SK-N-SH treated with all-trans-retinoic acid at 6 μM for 48 hours (cell line): ENCODE data around the gene TMOD2.

ENCODE experiments used
- ATAC-seq: fragments of 200-7000 bp; cut with Tn5 transposase; 3 replicates; pipeline ENCODE4 v1.9.1; 2020; ENCODE audit warnings: mild to moderate bottlenecking, moderate library complexity
- BACH2 ChIP-seq: fragments of 250-450 bp; sonication (Bioruptor Pico); IDR thresholded peaks from 2 replicates; pipeline ENCODE4 v1.9.0; 2021; ENCODE audit warnings: mild to moderate bottlenecking, borderline replicate concordance
- CSDC2 ChIP-seq: fragments of 250-450 bp; sonication (Bioruptor Pico); IDR thresholded peaks from 2 replicates; pipeline ENCODE4 v1.5.0; 2020; ENCODE audit warnings: mild to moderate bottlenecking, moderate library complexity
- ESRRG ChIP-seq: fragments of 250-450 bp; sonication (Bioruptor Pico); IDR thresholded peaks from 2 replicates; pipeline ENCODE4 v1.6.1; 2021; ENCODE audit warnings: mild to moderate bottlenecking
- ISL1 ChIP-seq: fragments of 250-450 bp; sonication (Bioruptor Pico); IDR thresholded peaks from 2 replicates; pipeline ENCODE4 v2.1.2; 2022; ENCODE audit warnings: mild to moderate bottlenecking, moderate library complexity
- OSR1 ChIP-seq: fragments of 250-450 bp; sonication (Bioruptor Pico); IDR thresholded peaks from 2 replicates; pipeline ENCODE4 v1.8.0; 2022; ENCODE audit warnings: moderate library complexity, mild to moderate bottlenecking, inconsistent platforms
- PPARA ChIP-seq: fragments of 250-450 bp; sonication (Bioruptor Pico); IDR thresholded peaks from 2 replicates; pipeline ENCODE4 v1.5.0; 2020; ENCODE audit warnings: mild to moderate bottlenecking, borderline replicate concordance
- RARB ChIP-seq: fragments of 250-450 bp; sonication (Bioruptor Pico); IDR thresholded peaks from 2 replicates; pipeline ENCODE4 v1.8.0; 2021; ENCODE audit warnings: mild to moderate bottlenecking, moderate library complexity
- SNAI2 ChIP-seq: fragments of 250-450 bp; sonication (Bioruptor Pico); IDR thresholded peaks from 2 replicates; pipeline ENCODE4 v1.5.0; 2020; ENCODE audit warnings: mild to moderate bottlenecking, moderate library complexity
- ZFP3 ChIP-seq: fragments of 250-450 bp; sonication (Bioruptor Pico); IDR thresholded peaks from 2 replicates; pipeline ENCODE4 v1.5.0; 2020; ENCODE audit warnings: mild to moderate bottlenecking, moderate library complexity
- ZFP30 ChIP-seq: fragments of 450-650 bp; formaldehyde crosslinking; IDR thresholded peaks from 2 replicates; pipeline ENCODE4 v1.5.0; 2022; ENCODE audit warnings: mild to moderate bottlenecking, moderate library complexity
- ZNF565 ChIP-seq: fragments of 450-650 bp; formaldehyde crosslinking; conservative IDR thresholded peaks from 2 replicates; pipeline ENCODE4 v1.5.0; 2020; ENCODE audit warnings: low read depth, mild to moderate bottlenecking, moderate library complexity
- ZNF8 ChIP-seq: fragments of 450-650 bp; formaldehyde crosslinking; IDR thresholded peaks from 2 replicates; pipeline ENCODE4 v1.5.0; 2020; ENCODE audit warnings: mild to moderate bottlenecking, moderate library complexity
- TF ChIP-seq, protein P1 (sequence below): fragments of 250-450 bp; sonication (Bioruptor Pico); IDR thresholded peaks from 2 replicates; pipeline ENCODE4 v1.8.0; 2021; ENCODE audit warnings: low read depth, mild to moderate bottlenecking, moderate library complexity, borderline replicate concordance
- TF ChIP-seq, protein P2 (sequence below): fragments of 250-450 bp; sonication (Bioruptor Pico); IDR thresholded peaks from 2 replicates; pipeline ENCODE4 v1.5.1; 2020; ENCODE audit warnings: low read depth, mild to moderate bottlenecking, moderate library complexity
- TF ChIP-seq, protein P3 (sequence below): fragments of 250-450 bp; sonication (Bioruptor Pico); IDR thresholded peaks from 2 replicates; pipeline ENCODE4 v1.5.1; 2021; ENCODE audit warnings: mild to moderate bottlenecking, moderate library complexity
- TF ChIP-seq, protein P4 (sequence below): fragments of 250-450 bp; sonication (Bioruptor Pico); IDR thresholded peaks from 2 replicates; pipeline ENCODE4 v1.5.0; 2020; ENCODE audit warnings: mild to moderate bottlenecking, moderate library complexity

TMOD2 gene

DNA sequence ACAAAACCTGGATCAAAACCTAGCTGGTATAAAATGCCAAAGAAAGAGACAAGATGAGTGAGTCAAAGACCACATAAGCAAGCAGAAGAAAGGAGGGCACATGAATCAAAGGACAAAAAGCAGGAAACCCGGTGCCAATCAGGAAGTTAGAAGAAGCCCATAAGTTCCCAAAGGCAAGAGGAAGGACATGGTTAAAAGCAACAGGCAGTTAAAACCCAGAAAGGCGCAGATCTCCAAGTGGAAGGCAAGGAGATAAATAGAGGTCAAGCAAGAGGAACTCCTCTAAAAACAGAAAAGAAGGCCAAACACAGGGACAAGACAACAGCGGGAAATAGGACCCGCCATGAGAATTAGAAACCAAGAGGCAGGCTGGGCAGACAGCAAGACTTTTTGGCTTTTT, 4.4 kb downstream of the TMOD2 start:
- TF ChIP-seq OSR1 (CRISPR knock-in tag) (no peak), ZFP30 (no peak), PPARA (CRISPR knock-in tag) (no peak)
- TF ChIP-seq, protein P1, sequence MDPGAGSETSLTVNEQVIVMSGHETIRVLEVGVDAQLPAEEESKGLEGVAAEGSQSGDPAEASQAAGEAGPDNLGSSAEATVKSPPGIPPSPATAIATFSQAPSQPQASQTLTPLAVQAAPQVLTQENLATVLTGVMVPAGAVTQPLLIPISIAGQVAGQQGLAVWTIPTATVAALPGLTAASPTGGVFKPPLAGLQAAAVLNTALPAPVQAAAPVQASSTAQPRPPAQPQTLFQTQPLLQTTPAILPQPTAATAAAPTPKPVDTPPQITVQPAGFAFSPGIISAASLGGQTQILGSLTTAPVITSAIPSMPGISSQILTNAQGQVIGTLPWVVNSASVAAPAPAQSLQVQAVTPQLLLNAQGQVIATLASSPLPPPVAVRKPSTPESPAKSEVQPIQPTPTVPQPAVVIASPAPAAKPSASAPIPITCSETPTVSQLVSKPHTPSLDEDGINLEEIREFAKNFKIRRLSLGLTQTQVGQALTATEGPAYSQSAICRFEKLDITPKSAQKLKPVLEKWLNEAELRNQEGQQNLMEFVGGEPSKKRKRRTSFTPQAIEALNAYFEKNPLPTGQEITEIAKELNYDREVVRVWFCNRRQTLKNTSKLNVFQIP (CRISPR knock-in tag) = no peak
- TF ChIP-seq, protein P2, sequence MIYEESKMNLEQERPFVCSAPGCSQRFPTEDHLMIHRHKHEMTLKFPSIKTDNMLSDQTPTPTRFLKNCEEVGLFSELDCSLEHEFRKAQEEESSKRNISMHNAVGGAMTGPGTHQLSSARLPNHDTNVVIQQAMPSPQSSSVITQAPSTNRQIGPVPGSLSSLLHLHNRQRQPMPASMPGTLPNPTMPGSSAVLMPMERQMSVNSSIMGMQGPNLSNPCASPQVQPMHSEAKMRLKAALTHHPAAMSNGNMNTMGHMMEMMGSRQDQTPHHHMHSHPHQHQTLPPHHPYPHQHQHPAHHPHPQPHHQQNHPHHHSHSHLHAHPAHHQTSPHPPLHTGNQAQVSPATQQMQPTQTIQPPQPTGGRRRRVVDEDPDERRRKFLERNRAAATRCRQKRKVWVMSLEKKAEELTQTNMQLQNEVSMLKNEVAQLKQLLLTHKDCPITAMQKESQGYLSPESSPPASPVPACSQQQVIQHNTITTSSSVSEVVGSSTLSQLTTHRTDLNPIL (CRISPR knock-in tag) = no peak
- no peak for ATAC-seq

DNA sequence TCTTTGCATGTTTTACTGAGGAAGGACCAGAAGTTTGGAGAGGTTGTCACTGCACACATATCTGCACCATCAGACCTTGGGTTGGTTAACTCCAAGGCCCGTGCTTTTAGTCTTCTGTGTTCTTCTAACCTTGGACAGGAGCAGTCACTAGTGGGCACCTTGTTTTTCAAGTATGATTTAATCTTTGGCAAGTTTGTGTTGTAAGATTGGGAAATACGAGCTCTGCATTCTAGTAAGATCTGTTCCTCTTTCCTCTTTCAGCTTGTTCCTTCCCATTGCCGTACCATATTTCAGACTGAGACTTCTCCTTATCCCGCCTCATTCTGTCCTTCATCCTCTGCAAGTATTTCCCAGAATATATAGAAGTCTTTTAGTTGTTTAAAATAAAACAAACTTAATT, 5.1 kb downstream of the TMOD2 start:
- no peak for ATAC-seq
- TF ChIP-seq ZFP3 (CRISPR knock-in tag) (no peak), OSR1 (CRISPR knock-in tag) (no peak), PPARA (CRISPR knock-in tag) (no peak), SNAI2 (CRISPR knock-in tag) (no peak), ISL1 (CRISPR knock-in tag) (no peak), ESRRG (CRISPR knock-in tag) (no peak), BACH2 (CRISPR knock-in tag) (no peak), ZNF565 (CRISPR knock-in tag) (no peak)
- TF ChIP-seq, protein P2 (CRISPR knock-in tag) = no peak
- TF ChIP-seq, protein P1 (CRISPR knock-in tag) = no peak
- TF ChIP-seq, protein P3, sequence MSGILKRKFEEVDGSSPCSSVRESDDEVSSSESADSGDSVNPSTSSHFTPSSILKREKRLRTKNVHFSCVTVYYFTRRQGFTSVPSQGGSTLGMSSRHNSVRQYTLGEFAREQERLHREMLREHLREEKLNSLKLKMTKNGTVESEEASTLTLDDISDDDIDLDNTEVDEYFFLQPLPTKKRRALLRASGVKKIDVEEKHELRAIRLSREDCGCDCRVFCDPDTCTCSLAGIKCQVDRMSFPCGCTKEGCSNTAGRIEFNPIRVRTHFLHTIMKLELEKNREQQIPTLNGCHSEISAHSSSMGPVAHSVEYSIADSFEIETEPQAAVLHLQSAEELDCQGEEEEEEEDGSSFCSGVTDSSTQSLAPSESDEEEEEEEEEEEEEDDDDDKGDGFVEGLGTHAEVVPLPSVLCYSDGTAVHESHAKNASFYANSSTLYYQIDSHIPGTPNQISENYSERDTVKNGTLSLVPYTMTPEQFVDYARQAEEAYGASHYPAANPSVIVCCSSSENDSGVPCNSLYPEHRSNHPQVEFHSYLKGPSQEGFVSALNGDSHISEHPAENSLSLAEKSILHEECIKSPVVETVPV = no peak

DNA sequence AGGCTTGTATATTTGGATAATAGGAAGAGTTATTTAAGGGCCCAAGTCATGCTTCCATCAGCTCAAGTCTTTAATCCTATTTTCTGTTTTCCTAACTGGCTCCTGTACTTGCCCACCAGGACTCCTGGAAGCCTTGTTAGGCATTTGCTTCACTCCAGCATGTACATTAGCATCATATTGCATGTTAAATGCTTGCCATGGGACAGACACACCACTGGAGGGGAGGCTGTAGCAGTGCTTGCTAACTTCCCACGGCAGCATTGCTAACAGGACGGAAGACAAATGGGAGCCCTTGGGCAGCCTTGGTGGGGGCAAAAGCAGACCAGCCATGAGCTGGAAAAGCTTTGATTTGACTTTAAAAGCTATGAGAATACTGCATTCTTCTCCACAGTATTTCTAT, 6.1 kb downstream of the TMOD2 start:
- no peak for ATAC-seq
- TF ChIP-seq, protein P1 (CRISPR knock-in tag) = no peak

DNA sequence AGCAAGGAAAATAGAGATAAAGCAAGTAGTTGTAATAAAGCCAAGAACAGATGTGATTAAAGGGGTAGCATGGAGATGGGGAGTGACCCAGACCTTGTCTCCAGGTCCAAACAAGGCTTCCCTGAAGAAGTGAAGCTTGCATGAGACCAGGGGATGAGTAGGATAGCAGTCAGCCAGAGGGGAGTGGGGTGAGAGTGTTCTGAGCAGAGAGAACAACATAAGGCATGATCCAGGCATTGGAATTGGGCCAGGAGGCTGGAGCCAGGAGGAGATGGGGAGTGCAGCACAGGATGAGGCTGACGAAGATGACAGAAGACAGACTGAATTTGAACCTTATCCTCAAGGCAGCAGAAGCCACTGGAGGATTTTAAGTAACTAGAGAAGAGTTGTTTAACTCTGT, 7.2 kb downstream of the TMOD2 start:
- ATAC-seq = peak; percentile 89
- no peak for TF ChIP-seq RARB
- peak; percentile 67; the same call in 1 of the 2 replicates for TF ChIP-seq SNAI2 (CRISPR knock-in tag)
- no peak for TF ChIP-seq ZNF8

DNA sequence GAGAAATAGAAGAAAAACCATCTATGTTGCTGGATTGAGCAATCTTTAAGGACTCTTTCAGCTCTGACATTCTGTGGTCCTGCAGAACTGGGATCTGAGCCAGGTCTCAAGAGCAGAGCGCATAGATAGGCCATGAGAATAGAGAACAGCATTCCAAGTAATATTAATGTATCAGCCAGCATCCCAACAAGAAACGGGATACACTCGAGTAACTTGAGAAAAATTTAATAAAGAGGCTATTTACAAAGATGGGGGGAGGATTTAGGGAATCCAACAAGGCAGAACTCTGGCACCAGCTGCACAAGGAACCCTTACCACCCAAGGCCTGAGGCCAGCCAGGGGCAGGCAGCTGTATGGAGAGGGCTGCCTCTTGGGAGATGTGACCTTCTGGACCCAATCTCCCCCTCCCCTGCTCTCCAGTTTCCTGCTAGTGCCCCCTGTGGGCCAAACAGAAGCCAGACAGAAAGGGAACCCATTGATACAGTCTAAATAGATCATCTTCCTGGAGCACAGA, 8.2 kb downstream of the TMOD2 start:
- TF ChIP-seq PPARA (CRISPR knock-in tag) = no peak
- 0 out of 2 replicates have a peak, but pooled peaks have one; percentile 20 for TF ChIP-seq ZFP3 (CRISPR knock-in tag)
- TF ChIP-seq ISL1 (CRISPR knock-in tag) = peak; percentile 65
- peak; percentile 45; the same call in 1 of the 2 replicates for TF ChIP-seq CSDC2
- TF ChIP-seq, protein P4, sequence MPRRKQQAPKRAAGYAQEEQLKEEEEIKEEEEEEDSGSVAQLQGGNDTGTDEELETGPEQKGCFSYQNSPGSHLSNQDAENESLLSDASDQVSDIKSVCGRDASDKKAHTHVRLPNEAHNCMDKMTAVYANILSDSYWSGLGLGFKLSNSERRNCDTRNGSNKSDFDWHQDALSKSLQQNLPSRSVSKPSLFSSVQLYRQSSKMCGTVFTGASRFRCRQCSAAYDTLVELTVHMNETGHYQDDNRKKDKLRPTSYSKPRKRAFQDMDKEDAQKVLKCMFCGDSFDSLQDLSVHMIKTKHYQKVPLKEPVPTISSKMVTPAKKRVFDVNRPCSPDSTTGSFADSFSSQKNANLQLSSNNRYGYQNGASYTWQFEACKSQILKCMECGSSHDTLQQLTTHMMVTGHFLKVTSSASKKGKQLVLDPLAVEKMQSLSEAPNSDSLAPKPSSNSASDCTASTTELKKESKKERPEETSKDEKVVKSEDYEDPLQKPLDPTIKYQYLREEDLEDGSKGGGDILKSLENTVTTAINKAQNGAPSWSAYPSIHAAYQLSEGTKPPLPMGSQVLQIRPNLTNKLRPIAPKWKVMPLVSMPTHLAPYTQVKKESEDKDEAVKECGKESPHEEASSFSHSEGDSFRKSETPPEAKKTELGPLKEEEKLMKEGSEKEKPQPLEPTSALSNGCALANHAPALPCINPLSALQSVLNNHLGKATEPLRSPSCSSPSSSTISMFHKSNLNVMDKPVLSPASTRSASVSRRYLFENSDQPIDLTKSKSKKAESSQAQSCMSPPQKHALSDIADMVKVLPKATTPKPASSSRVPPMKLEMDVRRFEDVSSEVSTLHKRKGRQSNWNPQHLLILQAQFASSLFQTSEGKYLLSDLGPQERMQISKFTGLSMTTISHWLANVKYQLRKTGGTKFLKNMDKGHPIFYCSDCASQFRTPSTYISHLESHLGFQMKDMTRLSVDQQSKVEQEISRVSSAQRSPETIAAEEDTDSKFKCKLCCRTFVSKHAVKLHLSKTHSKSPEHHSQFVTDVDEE (CRISPR knock-in tag) = no peak
- peak; percentile 93 for ATAC-seq
